Kidney epithelial cell (primary cell): ENCODE results near the gene CWC27. TPM values are rescaled to one million over a fixed set of nuclear protein-coding genes. Genes with fewer than 3 reads are reported as not detected.

ENCODE experiments used
- DNase-seq: peaks from one replicate; pipeline ENCODE4 v3.0.0-alpha.2; 2010; ENCODE audit warnings: low read depth
- H3K27me3 ChIP-seq: 2 replicates; pipeline ENCODE4 v1.6.0; 2011; ENCODE audit warnings: low read length; ENCODE audit not compliant: control insufficient read depth, insufficient read depth
- H3K36me3 ChIP-seq: 2 replicates; pipeline ENCODE4 v1.5.1; 2011; ENCODE audit warnings: low read length; ENCODE audit not compliant: control insufficient read depth, insufficient read depth
- H3K4me3 ChIP-seq: 2 replicates; pipeline ENCODE4 v1.5.1; 2011; ENCODE audit warnings: low read depth, mild to moderate bottlenecking, control low read depth, low read length
- CTCF ChIP-seq: IDR thresholded peaks from 2 replicates; pipeline ENCODE4 v1.5.1; 2011; ENCODE audit warnings: mild to moderate bottlenecking, moderate library complexity, low read length, control low read depth, inconsistent platforms; ENCODE audit not compliant: insufficient read depth, poor library complexity, severe bottlenecking
- total RNA-seq: library from RNA; depleted of rRNA; stranded (reverse); fragments of >200 nt; gene quantifications from 2 replicates; pipeline ENCODE4 v1.2.3, GENCODE V29; 2015

Gene CWC27
- total RNA-seq, 1 donor from 2014 or later, result 23.6 TPM

- DNase-seq, result no peak
- TF ChIP-seq CTCF, result no peak
- no peak overlapping the region for H3K4me3 ChIP-seq
- H3K36me3 ChIP-seq, result no peaks in the 10 kb centered on the region
- H3K27me3 ChIP-seq, result no peaks in the 10 kb centered on the region
Measured at GRCh38 chr5:64987768-64988167, 219.0 kb downstream of the CWC27 start.

- no peak overlapping the region for H3K4me3 ChIP-seq
- DNase-seq, result no peak
- H3K36me3 ChIP-seq, result no peaks in the 10 kb centered on the region
- H3K27me3 ChIP-seq, result no peaks in the 10 kb centered on the region
- no peak for TF ChIP-seq CTCF
Measured at GRCh38 chr5:65009207-65009606, 240.5 kb downstream of the CWC27 start.

DNA sequence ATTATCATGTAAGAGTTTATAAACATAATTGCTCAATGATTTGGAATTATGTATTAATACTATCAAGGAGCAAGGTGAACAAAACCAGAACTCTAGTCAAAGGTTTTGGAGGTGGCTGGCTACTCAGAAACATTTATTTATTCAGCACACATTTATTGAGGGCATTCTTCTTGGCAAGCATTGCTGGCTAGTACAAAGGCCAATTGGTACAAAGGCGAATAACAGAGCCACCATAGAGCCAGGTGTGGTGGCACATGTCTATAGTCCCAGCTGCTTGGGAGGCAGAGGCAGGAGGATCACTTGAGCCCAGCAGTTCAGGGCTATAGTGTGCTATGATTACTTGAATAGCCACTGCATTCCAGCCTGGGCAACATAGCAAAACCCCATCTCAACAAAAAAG lies 242.1 kb downstream of the CWC27 start:
- H3K36me3 ChIP-seq, result no peaks in the 10 kb centered on the region
- H3K27me3 ChIP-seq, result no peaks in the 10 kb centered on the region
- no peak for TF ChIP-seq CTCF
- H3K4me3 ChIP-seq, result no peak overlapping the region
- no peak for DNase-seq

GRCh38 chr5:65012301-65012892 lies 243.7 kb downstream of the CWC27 start:
- no peak for TF ChIP-seq CTCF
- DNase-seq, result no peak
- no peaks in the 10 kb centered on the region for H3K36me3 ChIP-seq
- no peaks in the 10 kb centered on the region for H3K27me3 ChIP-seq
- no peak overlapping the region for H3K4me3 ChIP-seq

DNA sequence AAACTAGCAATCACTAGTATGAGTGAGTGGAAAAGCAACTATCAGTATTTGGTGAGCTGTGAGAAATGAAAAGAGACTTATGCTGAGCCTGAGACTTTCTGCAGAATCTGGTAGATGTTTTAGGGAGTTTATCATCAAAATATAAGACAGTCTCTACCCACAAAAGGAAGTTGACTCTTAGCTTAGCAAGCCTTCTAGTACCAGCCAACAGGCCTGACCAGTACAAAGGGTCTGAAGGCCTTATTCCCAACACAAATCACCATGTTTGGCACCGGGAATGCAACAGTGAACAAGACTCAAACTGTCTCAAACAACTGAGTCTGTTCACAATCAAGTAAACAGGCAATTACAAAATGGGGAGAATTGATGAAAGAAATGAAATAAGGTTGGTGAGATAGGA lies 244.4 kb downstream of the CWC27 start:
- no peak for TF ChIP-seq CTCF
- Histone ChIP-seq H3K27me3 (no peaks in the 10 kb centered on the region), H3K36me3 (no peaks in the 10 kb centered on the region), H3K4me3 (no peak overlapping the region)
- no peak for DNase-seq

DNA sequence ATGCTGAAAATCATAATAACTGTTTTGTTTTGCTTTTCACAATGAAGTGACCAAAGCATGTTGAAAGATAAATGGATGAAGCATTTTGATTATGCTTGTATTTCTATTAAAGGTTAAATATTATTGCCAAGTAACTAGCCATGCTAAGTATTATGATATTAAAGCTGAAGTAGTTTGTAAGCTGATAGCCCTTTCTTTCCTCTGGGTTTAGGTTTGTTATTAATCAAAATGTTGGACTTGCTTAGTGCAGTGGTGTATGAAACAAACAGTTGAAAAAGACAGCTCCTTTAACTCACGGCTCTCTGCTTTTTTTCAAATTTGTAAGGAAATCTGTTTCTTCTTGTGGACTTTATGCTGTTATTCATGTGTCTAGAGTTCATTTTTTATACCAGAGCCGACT lies 246.0 kb downstream of the CWC27 start:
- Histone ChIP-seq H3K27me3 (no peaks in the 10 kb centered on the region), H3K36me3 (no peaks in the 10 kb centered on the region), H3K4me3 (no peak overlapping the region)
- DNase-seq, result no peak
- TF ChIP-seq CTCF, result no peak
